Keratinocyte (primary cell): ENCODE measurements around the gene MYMK. TPM values are rescaled to one million over a fixed set of nuclear protein-coding genes. Genes with fewer than 3 reads are reported as not detected.

Source experiments
- DNase-seq: peaks from one replicate; pipeline ENCODE4 v3.0.0-alpha.2; 2011; ENCODE audit warnings: low read depth, missing footprints, low spot score
- FAIRE-seq: peaks from 2 replicates; lab custom pipeline; 2011; peaks lifted over from hg19 to GRCh38; lab: Jason Lieb, UNC
- H2AFZ ChIP-seq: 2 replicates; pipeline ENCODE4 v1.6.0; 2012; ENCODE audit warnings: low read length, control low read depth, inconsistent platforms; ENCODE audit not compliant: control insufficient read depth
- H3K27ac ChIP-seq: 2 replicates; pipeline ENCODE4 v1.5.1; 2011; ENCODE audit warnings: low read length; ENCODE audit not compliant: control insufficient read depth, insufficient read depth
- H3K27me3 ChIP-seq: 3 replicates; pipeline ENCODE4 v1.6.0; 2011; ENCODE audit warnings: low read length; ENCODE audit not compliant: control insufficient read depth, insufficient read depth; ENCODE audit errors: extremely low read depth
- H3K36me3 ChIP-seq, 2 experiments: 2 replicates in 1 of 2; 3 replicates in 1 of 2; pipeline ENCODE4 v1.5.1; 2011; ENCODE audit warnings: low read length in 2 of 2, mild to moderate bottlenecking in 1 of 2; ENCODE audit not compliant: control insufficient read depth in 2 of 2, insufficient read depth in 2 of 2; ENCODE audit errors: extremely low read depth in 1 of 2
- H3K4me1 ChIP-seq: 3 replicates; pipeline ENCODE4 v1.5.1; 2011; ENCODE audit warnings: low read length; ENCODE audit not compliant: control insufficient read depth, insufficient read depth; ENCODE audit errors: extremely low read depth
- H3K4me2 ChIP-seq: 3 replicates; pipeline ENCODE4 v1.6.0; 2011; ENCODE audit warnings: low read depth, low read length; ENCODE audit not compliant: control insufficient read depth, insufficient read depth; ENCODE audit errors: extremely low read depth
- H3K4me3 ChIP-seq, 3 experiments: fragments of 200-600 bp in 1 of 3; sonication (generic) in 1 of 3; 2 replicates in 2 of 3; 3 replicates in 1 of 3; pipeline ENCODE4 v1.5.1; 2011 to 2016; ENCODE audit warnings: low read length in 3 of 3, mild to moderate bottlenecking in 3 of 3, control low read depth in 2 of 3, inconsistent platforms in 1 of 3, low read depth in 1 of 3, mixed read lengths in 1 of 3, mixed run types in 1 of 3, moderate library complexity in 1 of 3; ENCODE audit not compliant: control insufficient read depth in 2 of 3, insufficient read depth in 2 of 3; ENCODE audit errors: extremely low read depth in 1 of 3
- H3K79me2 ChIP-seq: 2 replicates; pipeline ENCODE4 v1.6.0; 2012; ENCODE audit warnings: low read length; ENCODE audit not compliant: control insufficient read depth, insufficient read depth
- H3K9ac ChIP-seq: 3 replicates; pipeline ENCODE4 v1.6.0; 2011; ENCODE audit warnings: low read length; ENCODE audit not compliant: control insufficient read depth, insufficient read depth; ENCODE audit errors: extremely low read depth
- H3K9me1 ChIP-seq: 3 replicates; pipeline ENCODE4 v1.6.0; 2011; ENCODE audit warnings: low read length; ENCODE audit not compliant: control insufficient read depth, insufficient read depth; ENCODE audit errors: extremely low read depth
- H3K9me3 ChIP-seq: 2 replicates; pipeline ENCODE4 v1.5.1; 2012; ENCODE audit warnings: low read depth, low read length; ENCODE audit not compliant: control insufficient read depth
- H4K20me1 ChIP-seq: 3 replicates; pipeline ENCODE4 v1.6.0; 2011; ENCODE audit warnings: low read length; ENCODE audit not compliant: control insufficient read depth, insufficient read depth; ENCODE audit errors: extremely low read depth
- CTCF ChIP-seq, 3 experiments: IDR thresholded peaks in 1 of 3; conservative IDR thresholded peaks in 1 of 3; optimal IDR thresholded peaks in 1 of 3; 2 replicates in 2 of 3; 3 replicates in 1 of 3; pipeline versions ENCODE3 to v1.5.1; 2011; ENCODE audit warnings: low read length in 3 of 3, mild to moderate bottlenecking in 3 of 3, moderate library complexity in 2 of 3, control low read depth in 1 of 3, inconsistent platforms in 1 of 3; ENCODE audit not compliant: insufficient read depth in 2 of 3; ENCODE audit errors: extremely low read depth in 1 of 3
- EZH2 ChIP-seq: IDR thresholded peaks from one replicate; pipeline ENCODE4 v1.6.1; 2012; ENCODE audit warnings: inconsistent platforms, mild to moderate bottlenecking, low read length, moderate library complexity
- dilution Hi-C: fragments of 300-500 bp; cut with MboI; formaldehyde crosslinking; loops from one replicate; pipeline ENCODE4 v1.7.0; 2020; ENCODE audit warnings: low sequenced_read_pairs; ENCODE audit not compliant: extremely low pct_ligation_motif_present
- polyA plus RNA-seq, 5 experiments: library from polyadenylated mRNA; depleted of rRNA in 3 of 5; stranded (reverse) in 3 of 5; stranded (forward) in 1 of 5; unstranded in 1 of 5; fragments of >200 nt; gene quantifications; 1 replicate in 1 of 5; 2 replicates in 3 of 5; 3 replicates in 1 of 5; pipeline versions ENCODE4 v1.2.1 to v1.2.3, GENCODE V29; 2011 to 2012; ENCODE audit warnings: missing spikeins in 2 of 5, low read depth in 1 of 5, low replicate concordance in 1 of 5

MYMK gene
- polyA plus RNA-seq, 1 donor (not counting 4 experiments of a cell fraction or from before 2014, with no cell fraction given), result not detected

DNA sequence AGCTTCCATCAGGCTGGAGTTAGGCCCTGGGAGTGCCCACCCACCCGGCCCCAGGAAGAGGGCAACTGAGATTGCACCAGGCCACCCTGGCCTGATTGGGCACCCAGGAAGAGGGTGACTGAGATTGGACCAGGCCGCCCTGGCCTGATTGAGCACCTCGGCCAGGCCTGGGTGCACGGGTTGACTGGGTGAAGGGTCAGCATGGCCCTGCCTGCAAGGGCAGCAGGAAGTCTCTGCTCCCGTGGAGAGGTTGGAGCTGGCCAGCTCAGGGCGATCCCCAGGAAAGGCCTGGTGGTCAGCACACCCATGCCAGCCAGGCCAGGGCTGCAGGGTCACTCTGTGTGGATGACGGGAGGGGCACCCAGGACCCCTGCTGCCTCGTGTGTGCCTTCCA, 21.5 kb upstream of the MYMK start:
- no peaks in the 10 kb centered on the region for H3K9me3 ChIP-seq
- no peaks in the 10 kb centered on the region for H3K79me2 ChIP-seq
- TF ChIP-seq EZH2, result no peak
- no peak for TF ChIP-seq CTCF (optimal IDR thresholded peaks at IDR 0.05 in 1 of 3, IDR thresholded peaks at IDR 0.05 in 1 of 3, conservative IDR thresholded peaks at IDR 0.05 in 1 of 3; ENCODE audit: extremely low read depth in 1 of 3, insufficient read depth in 2 of 3, low read length in 3 of 3)
- H3K9me1 ChIP-seq, result no peaks in the 10 kb centered on the region
- no peak for FAIRE-seq
- H2AFZ ChIP-seq, result no peak overlapping the region
- H3K27me3 ChIP-seq, result peaks cover 7% of the 10 kb centered on the region
- no peak overlapping the region for H3K9ac ChIP-seq
- H3K36me3 ChIP-seq, result no peaks in the 10 kb centered on the region
- H3K4me1 ChIP-seq, result no peaks in the 10 kb centered on the region
- H3K27ac ChIP-seq, result no peak overlapping the region
- H3K4me2 ChIP-seq, result no peak overlapping the region
- dilution Hi-C loops, result no loop called here
- no peak overlapping the region for H3K4me3 ChIP-seq
- no peak for DNase-seq
- H4K20me1 ChIP-seq, result no peaks in the 10 kb centered on the region

GRCh38 chr9:133545494-133546286, 20.9 kb upstream of the MYMK start:
- no peaks in the 10 kb centered on the region for H3K9me3 ChIP-seq
- no peaks in the 10 kb centered on the region for H3K4me1 ChIP-seq
- no peak overlapping the region for H3K9ac ChIP-seq
- no peak overlapping the region for H3K4me3 ChIP-seq
- H3K36me3 ChIP-seq, result no peaks in the 10 kb centered on the region
- H3K27me3 ChIP-seq, result peaks cover 7% of the 10 kb centered on the region
- no peaks in the 10 kb centered on the region for H3K79me2 ChIP-seq
- no peaks in the 10 kb centered on the region for H4K20me1 ChIP-seq
- H3K4me2 ChIP-seq, result no peak overlapping the region
- DNase-seq (no peak), FAIRE-seq (no peak)
- H3K9me1 ChIP-seq, result no peaks in the 10 kb centered on the region
- H3K27ac ChIP-seq, result no peak overlapping the region
- H2AFZ ChIP-seq, result no peak overlapping the region
- TF ChIP-seq CTCF (optimal IDR thresholded peaks at IDR 0.05 in 1 of 3, IDR thresholded peaks at IDR 0.05 in 1 of 3, conservative IDR thresholded peaks at IDR 0.05 in 1 of 3; ENCODE audit: extremely low read depth in 1 of 3, insufficient read depth in 2 of 3, low read length in 3 of 3) (no peak), EZH2 (no peak)
- dilution Hi-C loops, result no loop called here
